Measurements from ENCODE around the gene GALNT16.

DNA sequence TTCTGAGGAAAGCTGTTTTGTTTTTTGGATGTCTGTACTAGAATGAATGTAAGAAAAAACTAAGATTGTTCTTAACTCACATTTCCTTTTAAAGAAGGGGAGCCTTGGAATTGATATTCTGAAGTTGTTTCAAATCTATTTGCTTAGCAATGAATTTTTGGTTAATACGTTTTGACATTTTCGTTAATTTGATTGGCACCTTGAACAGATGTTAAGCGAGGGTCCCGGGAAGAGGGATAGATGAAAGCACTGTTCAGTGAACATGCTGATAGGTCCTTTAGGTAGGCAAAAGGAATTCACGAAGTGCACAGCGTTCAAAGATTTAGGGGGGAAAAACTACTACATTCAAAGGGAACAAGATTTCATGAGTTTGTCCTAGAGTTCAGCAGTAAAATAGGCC lies 140.2 kb downstream of the GALNT16 start:
- TF ChIP-seq, protein P1, sequence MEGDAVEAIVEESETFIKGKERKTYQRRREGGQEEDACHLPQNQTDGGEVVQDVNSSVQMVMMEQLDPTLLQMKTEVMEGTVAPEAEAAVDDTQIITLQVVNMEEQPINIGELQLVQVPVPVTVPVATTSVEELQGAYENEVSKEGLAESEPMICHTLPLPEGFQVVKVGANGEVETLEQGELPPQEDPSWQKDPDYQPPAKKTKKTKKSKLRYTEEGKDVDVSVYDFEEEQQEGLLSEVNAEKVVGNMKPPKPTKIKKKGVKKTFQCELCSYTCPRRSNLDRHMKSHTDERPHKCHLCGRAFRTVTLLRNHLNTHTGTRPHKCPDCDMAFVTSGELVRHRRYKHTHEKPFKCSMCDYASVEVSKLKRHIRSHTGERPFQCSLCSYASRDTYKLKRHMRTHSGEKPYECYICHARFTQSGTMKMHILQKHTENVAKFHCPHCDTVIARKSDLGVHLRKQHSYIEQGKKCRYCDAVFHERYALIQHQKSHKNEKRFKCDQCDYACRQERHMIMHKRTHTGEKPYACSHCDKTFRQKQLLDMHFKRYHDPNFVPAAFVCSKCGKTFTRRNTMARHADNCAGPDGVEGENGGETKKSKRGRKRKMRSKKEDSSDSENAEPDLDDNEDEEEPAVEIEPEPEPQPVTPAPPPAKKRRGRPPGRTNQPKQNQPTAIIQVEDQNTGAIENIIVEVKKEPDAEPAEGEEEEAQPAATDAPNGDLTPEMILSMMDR (IDR thresholded peaks at IDR 0.05), result no peak
- no peak for TF ChIP-seq EZH2 (IDR thresholded peaks at IDR 0.05; ENCODE audit: borderline replicate concordance, insufficient read depth, low read depth, low read length, poor library complexity, severe bottlenecking)
